CD4-positive, alpha-beta memory T cell (primary cell): ENCODE measurements around the gene NOVA1. TPM values are rescaled to one million over a fixed set of nuclear protein-coding genes. Genes with fewer than 3 reads are reported as not detected.

Experiments used
- CTCF ChIA-PET: fragments of 350-600 bp; sonication (Branson Sonifier 250); formaldehyde crosslinking; loops from one replicate; lab custom pipeline; 2021; ENCODE audit warnings: inconsistent platforms; ENCODE audit not compliant: partially characterized antibody; lab: Charles Lee
- POLR2A ChIA-PET: fragments of 350-600 bp; sonication (Branson Sonifier 250); formaldehyde crosslinking; loops from one replicate; lab custom pipeline; 2021; ENCODE audit not compliant: partially characterized antibody; lab: Charles Lee
- DNase-seq, 5 donors: peaks; one replicate each; pipeline versions ENCODE4 v3.0.0 to v3.0.0-alpha.2; 2020 to 2022; ENCODE audit warnings: mixed read lengths in 1 of 5
- H3K27ac ChIP-seq: one replicate; pipeline ENCODE4 v1.7.0; 2013; ENCODE audit warnings: low read depth, low read length
- H3K27me3 ChIP-seq: 2 replicates; pipeline ENCODE4 v1.7.0; 2013; ENCODE audit warnings: mild to moderate bottlenecking, low read length, moderate library complexity; ENCODE audit not compliant: insufficient read depth
- H3K36me3 ChIP-seq: 2 replicates; pipeline ENCODE4 v1.7.0; 2013; ENCODE audit warnings: mild to moderate bottlenecking, low read length, moderate library complexity; ENCODE audit not compliant: insufficient read depth
- H3K4me1 ChIP-seq: 2 replicates; pipeline ENCODE4 v1.7.0; 2013; ENCODE audit warnings: mild to moderate bottlenecking, low read length, moderate library complexity; ENCODE audit not compliant: insufficient read depth
- H3K4me3 ChIP-seq, 2 donors: one replicate each; pipeline ENCODE4 v1.7.0; 2013; ENCODE audit warnings: low read length in 2 of 2, mild to moderate bottlenecking in 1 of 2
- H3K9me3 ChIP-seq, 2 donors: one replicate each; pipeline ENCODE4 v1.7.0; 2013; ENCODE audit warnings: low read length in 2 of 2, control low read depth in 1 of 2; ENCODE audit not compliant: control insufficient read depth in 1 of 2
- H3K27ac Mint-ChIP-seq, 7 donors: one replicate each; pipeline ENCODE4 v1.8.0; 2020 to 2021; ENCODE audit warnings: mixed read lengths in 7 of 7, mild to moderate bottlenecking in 6 of 7, inconsistent platforms in 3 of 7, moderate library complexity in 3 of 7
- H3K27me3 Mint-ChIP-seq, 2 donors: one replicate each; pipeline ENCODE4 v1.8.0; 2020 to 2021; ENCODE audit warnings: mixed read lengths in 2 of 2
- H3K36me3 Mint-ChIP-seq, 2 donors: one replicate each; pipeline ENCODE4 v1.8.0; 2020 to 2021; ENCODE audit warnings: mixed read lengths in 2 of 2, inconsistent platforms in 1 of 2, mild to moderate bottlenecking in 1 of 2
- H3K4me1 Mint-ChIP-seq, 4 donors: one replicate each; pipeline ENCODE4 v1.8.0; 2020 to 2021; ENCODE audit warnings: mixed read lengths in 4 of 4, mild to moderate bottlenecking in 1 of 4
- H3K4me3 Mint-ChIP-seq, 8 donors: one replicate each; pipeline ENCODE4 v1.8.0; 2020 to 2021; ENCODE audit warnings: mixed read lengths in 8 of 8, mild to moderate bottlenecking in 7 of 8, moderate library complexity in 6 of 8, inconsistent platforms in 3 of 8
- H3K9me3 Mint-ChIP-seq, 8 donors: one replicate each; pipeline ENCODE4 v1.8.0; 2020 to 2021; ENCODE audit warnings: mixed read lengths in 8 of 8, mild to moderate bottlenecking in 5 of 8, inconsistent platforms in 3 of 8, moderate library complexity in 1 of 8
- intact Hi-C: fragments of 100-400 bp; cut with micrococcal nuclease; formaldehyde crosslinking; loops from one replicate; pipeline ENCODE4 v1.15.1; 2023
- polyA plus RNA-seq, 2 donors: library from polyadenylated mRNA; unstranded; fragments of 300-500 nt; fragmentation: Illumina TruSeq; gene quantifications; one replicate each; pipeline ENCODE4 v1.2.3, GENCODE V29; 2021
- total RNA-seq, 2 experiments: library from RNA; stranded (reverse); gene quantifications; one replicate each; pipeline ENCODE4 v1.2.3, GENCODE V29; 2021

Gene NOVA1
- total and polyA plus RNA-seq, 4 experiments from 2014 or later, result not detected

GRCh38 chr14:26594148-26594547 is 3.7 kb downstream of the NOVA1 start:
- Mint-ChIP-seq H3K36me3 (peaks cover 0 to 3% of the 10 kb centered on the region in 2 donors), H3K27ac (no peak overlapping the region), H3K4me1 (peaks cover 0 to 1% (median 0%) of the 10 kb centered on the region in 4 donors), H3K4me3 (no peak overlapping the region), H3K27me3 (peaks cover 11 to 14% of the 10 kb centered on the region in 2 donors), H3K9me3 (peaks cover 0 to 32% (median 18%) of the 10 kb centered on the region in 8 donors)
- ChIA-PET POLR2A (no interaction called here), CTCF (no interaction called here)
- no peaks in the 10 kb centered on the region for H3K9me3 ChIP-seq
- no peak overlapping the region for H3K27ac ChIP-seq
- H3K27me3 ChIP-seq, result no peaks in the 10 kb centered on the region
- H3K4me1 ChIP-seq, result no peaks in the 10 kb centered on the region
- no peak for DNase-seq
- intact Hi-C loops, result no loop called here
- H3K36me3 ChIP-seq, result no peaks in the 10 kb centered on the region
- H3K4me3 ChIP-seq, result no peak overlapping the region

GRCh38 chr14:26593357-26593756 is 4.5 kb downstream of the NOVA1 start:
- no peak overlapping the region for H3K4me3 ChIP-seq
- DNase-seq, result no peak
- H3K36me3 ChIP-seq, result no peaks in the 10 kb centered on the region
- Mint-ChIP-seq H3K4me3 (no peak overlapping the region), H3K27me3 (peaks cover 4 to 7% of the 10 kb centered on the region in 2 donors), H3K4me1 (peaks cover 0 to 1% (median 0%) of the 10 kb centered on the region in 4 donors), H3K36me3 (peaks cover 0 to 3% of the 10 kb centered on the region in 2 donors), H3K9me3 (peaks cover 0 to 25% (median 13%) of the 10 kb centered on the region in 8 donors), H3K27ac (no peak overlapping the region)
- intact Hi-C loops, result no loop called here
- CTCF ChIA-PET, result no interaction called here
- H3K4me1 ChIP-seq, result no peaks in the 10 kb centered on the region
- no peaks in the 10 kb centered on the region for H3K9me3 ChIP-seq
- POLR2A ChIA-PET, result no interaction called here
- no peaks in the 10 kb centered on the region for H3K27me3 ChIP-seq
- H3K27ac ChIP-seq, result no peak overlapping the region

- H3K9me3 Mint-ChIP-seq, result peaks cover 0 to 12% (median 2%) of the 10 kb centered on the region in 8 donors
- no peaks in the 10 kb centered on the region for H3K36me3 Mint-ChIP-seq
- H3K4me3 Mint-ChIP-seq, result no peak overlapping the region
- H3K4me1 Mint-ChIP-seq, result no peaks in the 10 kb centered on the region
- POLR2A ChIA-PET, result no interaction called here
- Histone ChIP-seq H3K9me3 (no peaks in the 10 kb centered on the region), H3K4me3 (no peak overlapping the region), H3K36me3 (no peaks in the 10 kb centered on the region), H3K4me1 (no peaks in the 10 kb centered on the region), H3K27ac (no peak overlapping the region), H3K27me3 (no peaks in the 10 kb centered on the region)
- no peak for DNase-seq
- CTCF ChIA-PET, result no interaction called here
- H3K27ac Mint-ChIP-seq, result no peak overlapping the region
- H3K27me3 Mint-ChIP-seq, result no peaks in the 10 kb centered on the region
- intact Hi-C loops, result no loop called here
Observed at GRCh38 chr14:26589925-26590324, 7.9 kb downstream of the NOVA1 start.

- H3K4me3 Mint-ChIP-seq, result peak overlapping the region in 1 of 8 donors; percentile 28
- no peaks in the 10 kb centered on the region for H3K36me3 Mint-ChIP-seq
- Histone ChIP-seq H3K9me3 (no peaks in the 10 kb centered on the region), H3K27ac (no peak overlapping the region), H3K27me3 (no peaks in the 10 kb centered on the region), H3K4me3 (no peak overlapping the region), H3K4me1 (no peaks in the 10 kb centered on the region), H3K36me3 (no peaks in the 10 kb centered on the region)
- H3K4me1 Mint-ChIP-seq, result no peaks in the 10 kb centered on the region
- peaks cover 0 to 19% (median 8%) of the 10 kb centered on the region in 8 donors for H3K9me3 Mint-ChIP-seq
- H3K27me3 Mint-ChIP-seq, result no peaks in the 10 kb centered on the region
- ChIA-PET POLR2A (no interaction called here), CTCF (no interaction called here)
- no peak overlapping the region for H3K27ac Mint-ChIP-seq
- intact Hi-C loops, result no loop called here
- DNase-seq, result no peak
Observed at GRCh38 chr14:26577711-26578110, 20.1 kb downstream of the NOVA1 start.

GRCh38 chr14:26554069-26554772 is 43.6 kb downstream of the NOVA1 start:
- Histone ChIP-seq H3K27me3 (no peaks in the 10 kb centered on the region), H3K27ac (no peak overlapping the region), H3K4me1 (no peaks in the 10 kb centered on the region), H3K36me3 (no peaks in the 10 kb centered on the region), H3K9me3 (peaks cover 0 to 9% of the 10 kb centered on the region in 2 donors), H3K4me3 (no peak overlapping the region)
- H3K27ac Mint-ChIP-seq, result no peak overlapping the region
- no peak overlapping the region for H3K4me3 Mint-ChIP-seq
- POLR2A ChIA-PET, result no interaction called here
- H3K36me3 Mint-ChIP-seq, result no peaks in the 10 kb centered on the region
- H3K4me1 Mint-ChIP-seq, result no peaks in the 10 kb centered on the region
- peaks cover 3 to 33% (median 13%) of the 10 kb centered on the region in 8 donors for H3K9me3 Mint-ChIP-seq
- no peaks in the 10 kb centered on the region for H3K27me3 Mint-ChIP-seq
- no peak for DNase-seq
- CTCF ChIA-PET, result no interaction called here
- intact Hi-C loops, result no loop called here

- H3K27ac Mint-ChIP-seq, result no peak overlapping the region
- intact Hi-C loops, result no loop called here
- H3K4me3 ChIP-seq, result no peak overlapping the region
- H3K9me3 Mint-ChIP-seq, result peaks cover 3 to 17% (median 10%) of the 10 kb centered on the region in 8 donors
- H3K36me3 Mint-ChIP-seq, result no peaks in the 10 kb centered on the region
- H3K36me3 ChIP-seq, result no peaks in the 10 kb centered on the region
- no peak overlapping the region for H3K27ac ChIP-seq
- POLR2A ChIA-PET, result no interaction called here
- H3K27me3 ChIP-seq, result no peaks in the 10 kb centered on the region
- no peak for DNase-seq
- H3K27me3 Mint-ChIP-seq, result no peaks in the 10 kb centered on the region
- H3K4me1 Mint-ChIP-seq, result no peaks in the 10 kb centered on the region
- CTCF ChIA-PET, result no interaction called here
- peaks cover 0 to 9% of the 10 kb centered on the region in 2 donors for H3K9me3 ChIP-seq
- H3K4me3 Mint-ChIP-seq, result no peak overlapping the region
- no peaks in the 10 kb centered on the region for H3K4me1 ChIP-seq
Observed at GRCh38 chr14:26549571-26549970, 48.3 kb downstream of the NOVA1 start.

- no peaks in the 10 kb centered on the region for H3K27me3 Mint-ChIP-seq
- no peak overlapping the region for H3K27ac ChIP-seq
- no peaks in the 10 kb centered on the region for H3K36me3 Mint-ChIP-seq
- no peak for DNase-seq
- no peaks in the 10 kb centered on the region for H3K4me1 ChIP-seq
- peaks cover 0 to 5% of the 10 kb centered on the region in 2 donors for H3K9me3 ChIP-seq
- H3K4me3 Mint-ChIP-seq, result no peak overlapping the region
- no peak overlapping the region for H3K4me3 ChIP-seq
- no peaks in the 10 kb centered on the region for H3K4me1 Mint-ChIP-seq
- CTCF ChIA-PET, result no interaction called here
- no peaks in the 10 kb centered on the region for H3K36me3 ChIP-seq
- H3K9me3 Mint-ChIP-seq, result peaks cover 3 to 15% (median 11%) of the 10 kb centered on the region in 8 donors
- no peaks in the 10 kb centered on the region for H3K27me3 ChIP-seq
- no peak overlapping the region for H3K27ac Mint-ChIP-seq
- POLR2A ChIA-PET, result no interaction called here
- intact Hi-C loops, result no loop called here
Observed at GRCh38 chr14:26548406-26548805, 49.4 kb downstream of the NOVA1 start.
